ENCODE data around the gene CDK18. TPM values are rescaled to one million over a fixed set of nuclear protein-coding genes. Genes with fewer than 3 reads are reported as not detected.

The CDK18 gene
- total and polyA plus RNA-seq, 4 donors, result 2.4 to 3.7 (median 3.1) TPM

GRCh38 chr1:205473475-205473874, 31.0 kb upstream of the CDK18 start:
- Histone ChIP-seq H3K27me3 (ENCODE audit: control insufficient read depth in 4 of 4, insufficient read depth in 4 of 4, low read length in 3 of 4) (peaks cover 0 to 11% (median 1%) of the 10 kb centered on the region in 4 donors), H3K4me3 (ENCODE audit: low read depth in 1 of 3, low read length in 3 of 3) (no peak overlapping the region), H3K36me3 (ENCODE audit: control insufficient read depth in 4 of 4, insufficient read depth in 3 of 4, low read depth in 1 of 4, low read length in 3 of 4) (no peaks in the 10 kb centered on the region), H3K9ac (ENCODE audit: low read depth in 1 of 2, low read length in 2 of 2) (no peak overlapping the region), H3K27ac (ENCODE audit: low read depth in 1 of 2, low read length in 2 of 2) (no peak overlapping the region), H3K4me1 (ENCODE audit: control insufficient read depth in 4 of 4, insufficient read depth in 4 of 4, low read length in 3 of 4) (no peaks in the 10 kb centered on the region), H3K9me3 (ENCODE audit: control insufficient read depth in 4 of 4, low read length in 3 of 4) (peaks cover 0 to 15% (median 2%) of the 10 kb centered on the region in 4 donors)
- 49% methylated on average over 4 of the region's 4 CpGs for WGBS
- no peak for DNase-seq (ENCODE audit: low spot score)
- TF ChIP-seq ATF3 (IDR thresholded peaks at IDR 0.05), result no peak
- TF ChIP-seq RXRA (IDR thresholded peaks at IDR 0.05), result no peak
- TF ChIP-seq RAD21 (IDR thresholded peaks at IDR 0.05), result no peak
- TF ChIP-seq MAX (IDR thresholded peaks at IDR 0.05), result no peak
- no peak for TF ChIP-seq HNF4G (IDR thresholded peaks at IDR 0.05)
- no peak for TF ChIP-seq TAF1 (conservative IDR thresholded peaks at IDR 0.05)
- TF ChIP-seq ZBTB33 (IDR thresholded peaks at IDR 0.05), result no peak
- TF ChIP-seq JUND (IDR thresholded peaks at IDR 0.05), result no peak

- peaks cover 0 to 15% (median 2%) of the 10 kb centered on the region in 4 donors for H3K9me3 ChIP-seq (ENCODE audit: control insufficient read depth in 4 of 4, low read length in 3 of 4)
- no peak overlapping the region for H3K4me3 ChIP-seq (ENCODE audit: low read depth in 1 of 3, low read length in 3 of 3)
- 83% methylated on average over 7 of the region's 7 CpGs for WGBS
- TF ChIP-seq RAD21 (IDR thresholded peaks at IDR 0.05), result no peak
- no peak for TF ChIP-seq ATF3 (IDR thresholded peaks at IDR 0.05)
- no peak for TF ChIP-seq FOXA1 (IDR thresholded peaks at IDR 0.05)
- TF ChIP-seq NR2F2 (IDR thresholded peaks at IDR 0.05), result no peak
- no peak for TF ChIP-seq HNF4A (conservative IDR thresholded peaks at IDR 0.05)
- no peak for TF ChIP-seq JUND (IDR thresholded peaks at IDR 0.05)
- no peak for TF ChIP-seq TAF1 (conservative IDR thresholded peaks at IDR 0.05)
- no peak for TF ChIP-seq REST (IDR thresholded peaks at IDR 0.05)
- TF ChIP-seq SP1 (IDR thresholded peaks at IDR 0.05), result no peak
- TF ChIP-seq FOXA2 (IDR thresholded peaks at IDR 0.05), result no peak
- TF ChIP-seq ZBTB33 (IDR thresholded peaks at IDR 0.05), result no peak
- TF ChIP-seq MAX (IDR thresholded peaks at IDR 0.05), result no peak
- TF ChIP-seq HNF4G (IDR thresholded peaks at IDR 0.05), result no peak
- no peak for TF ChIP-seq GABPA (IDR thresholded peaks at IDR 0.05 in 1 of 2, conservative IDR thresholded peaks at IDR 0.05 in 1 of 2)
- TF ChIP-seq RXRA (IDR thresholded peaks at IDR 0.05), result no peak
- TF ChIP-seq CTCF (IDR thresholded peaks at IDR 0.05; ENCODE audit: low read depth, low read length, missing input control), result no peak
- TF ChIP-seq YY1 (IDR thresholded peaks at IDR 0.05), result no peak
- no peak for TF ChIP-seq EGR1 (IDR thresholded peaks at IDR 0.05; ENCODE audit: low read depth in 2 of 2)
- H3K36me3 ChIP-seq (ENCODE audit: control insufficient read depth in 4 of 4, insufficient read depth in 3 of 4, low read depth in 1 of 4, low read length in 3 of 4), result no peaks in the 10 kb centered on the region
- no peak overlapping the region for H3K9ac ChIP-seq (ENCODE audit: low read depth in 1 of 2, low read length in 2 of 2)
- no peaks in the 10 kb centered on the region for H3K4me1 ChIP-seq (ENCODE audit: control insufficient read depth in 4 of 4, insufficient read depth in 4 of 4, low read length in 3 of 4)
- DNase-seq (ENCODE audit: low spot score), result no peak
- H3K27me3 ChIP-seq (ENCODE audit: control insufficient read depth in 4 of 4, insufficient read depth in 4 of 4, low read length in 3 of 4), result peaks cover 0 to 11% (median 1%) of the 10 kb centered on the region in 4 donors
- H3K27ac ChIP-seq (ENCODE audit: low read depth in 1 of 2, low read length in 2 of 2), result no peak overlapping the region
These were observed 30.5 kb upstream of the CDK18 start for GRCh38 chr1:205473966-205474365.
